Measurements from ENCODE around the gene VCAN. TPM values are rescaled to one million over a fixed set of nuclear protein-coding genes. Genes with fewer than 3 reads are reported as not detected.
A peak's percentile ranks its signal among the peaks of the same experiment; 100 is the strongest.

Gene VCAN
- total RNA-seq, 1 donor from 2014 or later: 2.0 TPM

- DNase-seq (ENCODE audit: low read depth, low spot score): no peak
Measured at GRCh38 chr5:83494087-83494620, 22.6 kb downstream of the VCAN start.

- DNase-seq (ENCODE audit: low read depth, low spot score): no peak
Measured at GRCh38 chr5:83494666-83495065, 23.1 kb downstream of the VCAN start.

- DNase-seq (ENCODE audit: low read depth, low spot score): no peak
Measured at GRCh38 chr5:83496626-83497025, 25.1 kb downstream of the VCAN start.

GRCh38 chr5:83498585-83498984 is 27.0 kb downstream of the VCAN start:
- no peak for DNase-seq (ENCODE audit: low read depth, low spot score)

GRCh38 chr5:83503662-83504061 is 32.1 kb downstream of the VCAN start:
- DNase-seq (ENCODE audit: low read depth, low spot score): no peak

- no peak for DNase-seq (ENCODE audit: low read depth, low spot score)
Measured at GRCh38 chr5:83507431-83507830, 35.9 kb downstream of the VCAN start.

- DNase-seq (ENCODE audit: low read depth, low spot score): peak; percentile 98
Measured at GRCh38 chr5:83509540-83509939, 38.0 kb downstream of the VCAN start.

GRCh38 chr5:83510260-83510659 is 38.7 kb downstream of the VCAN start:
- no peak for DNase-seq (ENCODE audit: low read depth, low spot score)

GRCh38 chr5:83512061-83512745 is 40.7 kb downstream of the VCAN start:
- DNase-seq (ENCODE audit: low read depth, low spot score): no peak

- DNase-seq (ENCODE audit: low read depth, low spot score): no peak
Measured at GRCh38 chr5:83513081-83513480, 41.5 kb downstream of the VCAN start.

- DNase-seq (ENCODE audit: low read depth, low spot score): no peak
Measured at GRCh38 chr5:83513491-83513890, 41.9 kb downstream of the VCAN start.

GRCh38 chr5:83516377-83516776 is 44.8 kb downstream of the VCAN start:
- DNase-seq (ENCODE audit: low read depth, low spot score): no peak

- DNase-seq (ENCODE audit: low read depth, low spot score): no peak
Measured at GRCh38 chr5:83517072-83517687, 45.6 kb downstream of the VCAN start.

- no peak for DNase-seq (ENCODE audit: low read depth, low spot score)
Measured at GRCh38 chr5:83517688-83518085, 46.1 kb downstream of the VCAN start.

GRCh38 chr5:83518319-83519061 is 46.9 kb downstream of the VCAN start:
- no peak for DNase-seq (ENCODE audit: low read depth, low spot score)

GRCh38 chr5:83522446-83522845 is 50.9 kb downstream of the VCAN start:
- DNase-seq (ENCODE audit: low read depth, low spot score): no peak

- DNase-seq (ENCODE audit: low read depth, low spot score): no peak
Measured at GRCh38 chr5:83523929-83524328, 52.4 kb downstream of the VCAN start.

- no peak for DNase-seq (ENCODE audit: low read depth, low spot score)
Measured at GRCh38 chr5:83524345-83524744, 52.8 kb downstream of the VCAN start.

GRCh38 chr5:83524991-83525390 is 53.4 kb downstream of the VCAN start:
- no peak for DNase-seq (ENCODE audit: low read depth, low spot score)

- no peak for DNase-seq (ENCODE audit: low read depth, low spot score)
Measured at GRCh38 chr5:83526289-83526688, 54.7 kb downstream of the VCAN start.

- no peak for DNase-seq (ENCODE audit: low read depth, low spot score)
Measured at GRCh38 chr5:83527221-83527620, 55.7 kb downstream of the VCAN start.

- DNase-seq (ENCODE audit: low read depth, low spot score): no peak
Measured at GRCh38 chr5:83527722-83528438, 56.3 kb downstream of the VCAN start.
